Middle frontal gyrus (tissue), 1 donor: ENCODE data around the gene MAN1A2.

Experiments used
- DNase-seq: peaks from one replicate; pipeline ENCODE4 v3.0.0-alpha.2; 2015; ENCODE audit warnings: low spot score; ENCODE audit errors: extremely low spot score

MAN1A2 gene

GRCh38 chr1:117493906-117494305 is 126.7 kb downstream of the MAN1A2 start:
- no peak for DNase-seq

GRCh38 chr1:117495068-117495467 is 127.8 kb downstream of the MAN1A2 start:
- DNase-seq = no peak

- DNase-seq = no peak
Measured at GRCh38 chr1:117499071-117499470, 131.8 kb downstream of the MAN1A2 start.

GRCh38 chr1:117500584-117500983 is 133.3 kb downstream of the MAN1A2 start:
- DNase-seq = no peak

GRCh38 chr1:117501281-117501680 is 134.0 kb downstream of the MAN1A2 start:
- no peak for DNase-seq

- no peak for DNase-seq
Measured at GRCh38 chr1:117511273-117511672, 144.0 kb downstream of the MAN1A2 start.

- DNase-seq = no peak
Measured at GRCh38 chr1:117512728-117513321, 145.6 kb downstream of the MAN1A2 start.

GRCh38 chr1:117523111-117523510 is 155.9 kb downstream of the MAN1A2 start:
- no peak for DNase-seq

GRCh38 chr1:117527074-117527473 is 159.8 kb downstream of the MAN1A2 start:
- DNase-seq = no peak

GRCh38 chr1:117527566-117528102 is 160.4 kb downstream of the MAN1A2 start:
- DNase-seq = no peak

GRCh38 chr1:117529683-117530082 is 162.4 kb downstream of the MAN1A2 start:
- DNase-seq = no peak

GRCh38 chr1:117531222-117531621 is 164.0 kb downstream of the MAN1A2 start:
- DNase-seq = no peak

GRCh38 chr1:117534995-117535467 is 167.8 kb downstream of the MAN1A2 start:
- DNase-seq = no peak

- DNase-seq = no peak
Measured at GRCh38 chr1:117535821-117536220, 168.6 kb downstream of the MAN1A2 start.

- no peak for DNase-seq
Measured at GRCh38 chr1:117537291-117537920, 170.2 kb downstream of the MAN1A2 start.

GRCh38 chr1:117540532-117540931 is 173.3 kb downstream of the MAN1A2 start:
- no peak for DNase-seq

GRCh38 chr1:117541003-117541402 is 173.8 kb downstream of the MAN1A2 start:
- DNase-seq = no peak

- no peak for DNase-seq
Measured at GRCh38 chr1:117541585-117541984, 174.3 kb downstream of the MAN1A2 start.

- DNase-seq = no peak
Measured at GRCh38 chr1:117544509-117545109, 177.4 kb downstream of the MAN1A2 start.

GRCh38 chr1:117546467-117546866 is 179.2 kb downstream of the MAN1A2 start:
- DNase-seq = no peak

- DNase-seq = no peak
Measured at GRCh38 chr1:117553471-117553870, 186.2 kb downstream of the MAN1A2 start.

GRCh38 chr1:117555806-117556205 is 188.6 kb downstream of the MAN1A2 start:
- DNase-seq = no peak
